Body of pancreas (tissue), 4 donors: ENCODE results near the gene GNA15.

Source experiments
- CTCF ChIP-seq, 7 experiments: fragments of 450-650 bp in 4 of 7; fragments of 200-600 bp in 3 of 7; sonication (generic) in 3 of 7; IDR thresholded peaks; one replicate each; pipeline ENCODE4 v1.5.1; 2016 to 2019; ENCODE audit warnings: antibody characterized with exemption in 7 of 7
- POLR2A ChIP-seq, 3 donors: fragments of 450-650 bp; IDR thresholded peaks; one replicate each; pipeline ENCODE4 v1.6.1; 2016; ENCODE audit warnings: antibody characterized with exemption in 3 of 3, mild to moderate bottlenecking in 2 of 3

GRCh38 chr19:3094601-3095440 is 41.0 kb upstream of the GNA15 start:
- TF ChIP-seq CTCF (IDR thresholded peaks at IDR 0.05): no peak
- TF ChIP-seq POLR2A (IDR thresholded peaks at IDR 0.05): no peak
